ENCODE data around the gene PROS1. TPM values are rescaled to one million over a fixed set of nuclear protein-coding genes. Genes with fewer than 3 reads are reported as not detected.
"Not testable (repeated sequence)": the region's sequence is repeated elsewhere in the genome, so short reads cannot be mapped to it uniquely, and the experiment has no call there.

Gene PROS1
- total RNA-seq, 1 donor = 97.4 TPM

- H2AFZ ChIP-seq (ENCODE audit: low read length) = no peak overlapping the region
- no peak for DNase-seq (ENCODE audit: insufficient read length, low spot score, missing footprints)
- H3K36me3 ChIP-seq (ENCODE audit: insufficient read depth, low read length) = no peaks in the 10 kb centered on the region
- H3K4me3 ChIP-seq (ENCODE audit: insufficient read depth, low read length) = no peak overlapping the region
- no peak for TF ChIP-seq CTCF (IDR thresholded peaks at IDR 0.05; ENCODE audit: extremely low read depth, low read depth, low read length)
- no peaks in the 10 kb centered on the region for H3K9me3 ChIP-seq (ENCODE audit: low read depth, low read length)
- H3K4me2 ChIP-seq (ENCODE audit: insufficient read depth, low read length) = no peak overlapping the region
- H3K27me3 ChIP-seq (ENCODE audit: insufficient read depth, low read length) = no peaks in the 10 kb centered on the region
- H3K4me1 ChIP-seq (ENCODE audit: insufficient read depth, low read length) = no peaks in the 10 kb centered on the region
- no peak overlapping the region for H3K27ac ChIP-seq (ENCODE audit: low read depth, low read length)
- no peaks in the 10 kb centered on the region for H3K79me2 ChIP-seq (ENCODE audit: insufficient read depth, low read length)
- H4K20me1 ChIP-seq (ENCODE audit: insufficient read depth, low read length) = no peaks in the 10 kb centered on the region
Observed at GRCh38 chr3:93926789-93927188, 46.9 kb downstream of the PROS1 start.

- Histone ChIP-seq H2AFZ (ENCODE audit: low read length) (no peak overlapping the region), H3K36me3 (ENCODE audit: insufficient read depth, low read length) (no peaks in the 10 kb centered on the region), H3K4me2 (ENCODE audit: insufficient read depth, low read length) (no peak overlapping the region), H3K9me3 (ENCODE audit: low read depth, low read length) (no peaks in the 10 kb centered on the region), H3K27ac (ENCODE audit: low read depth, low read length) (no peak overlapping the region), H3K4me3 (ENCODE audit: insufficient read depth, low read length) (no peak overlapping the region), H3K27me3 (ENCODE audit: insufficient read depth, low read length) (no peaks in the 10 kb centered on the region), H4K20me1 (ENCODE audit: insufficient read depth, low read length) (no peaks in the 10 kb centered on the region), H3K4me1 (ENCODE audit: insufficient read depth, low read length) (no peaks in the 10 kb centered on the region), H3K79me2 (ENCODE audit: insufficient read depth, low read length) (no peaks in the 10 kb centered on the region)
- DNase-seq (ENCODE audit: insufficient read length, low spot score, missing footprints) = no peak
- TF ChIP-seq CTCF (IDR thresholded peaks at IDR 0.05; ENCODE audit: extremely low read depth, low read depth, low read length) = no peak
Observed at GRCh38 chr3:93924491-93924890, 49.2 kb downstream of the PROS1 start.

GRCh38 chr3:93923006-93923405 is 50.7 kb downstream of the PROS1 start:
- Histone ChIP-seq H3K4me2 (ENCODE audit: insufficient read depth, low read length) (no peak overlapping the region), H4K20me1 (ENCODE audit: insufficient read depth, low read length) (no peaks in the 10 kb centered on the region), H3K79me2 (ENCODE audit: insufficient read depth, low read length) (no peaks in the 10 kb centered on the region), H3K27me3 (ENCODE audit: insufficient read depth, low read length) (no peaks in the 10 kb centered on the region), H3K9me3 (ENCODE audit: low read depth, low read length) (no peaks in the 10 kb centered on the region), H2AFZ (ENCODE audit: low read length) (no peak overlapping the region), H3K4me3 (ENCODE audit: insufficient read depth, low read length) (no peak overlapping the region), H3K36me3 (ENCODE audit: insufficient read depth, low read length) (no peaks in the 10 kb centered on the region), H3K4me1 (ENCODE audit: insufficient read depth, low read length) (no peaks in the 10 kb centered on the region), H3K27ac (ENCODE audit: low read depth, low read length) (no peak overlapping the region)
- TF ChIP-seq CTCF (IDR thresholded peaks at IDR 0.05; ENCODE audit: extremely low read depth, low read depth, low read length) = no peak
- DNase-seq (ENCODE audit: insufficient read length, low spot score, missing footprints) = no peak

- H4K20me1 ChIP-seq (ENCODE audit: insufficient read depth, low read length); H3K36me3 ChIP-seq (ENCODE audit: insufficient read depth, low read length); H3K9me3 ChIP-seq (ENCODE audit: low read depth, low read length); H3K27me3 ChIP-seq (ENCODE audit: insufficient read depth, low read length); H3K27ac ChIP-seq (ENCODE audit: low read depth, low read length); H3K4me1 ChIP-seq (ENCODE audit: insufficient read depth, low read length); H3K4me3 ChIP-seq (ENCODE audit: insufficient read depth, low read length); DNase-seq (ENCODE audit: insufficient read length, low spot score, missing footprints); H3K4me2 ChIP-seq (ENCODE audit: insufficient read depth, low read length); H2AFZ ChIP-seq (ENCODE audit: low read length); H3K79me2 ChIP-seq (ENCODE audit: insufficient read depth, low read length): not testable (repeated sequence)
Observed at GRCh38 chr3:93917546-93918029, 56.1 kb downstream of the PROS1 start.

- not testable (repeated sequence) for H3K79me2 ChIP-seq (ENCODE audit: insufficient read depth, low read length); H2AFZ ChIP-seq (ENCODE audit: low read length); H3K9me3 ChIP-seq (ENCODE audit: low read depth, low read length); H3K4me1 ChIP-seq (ENCODE audit: insufficient read depth, low read length); H3K4me2 ChIP-seq (ENCODE audit: insufficient read depth, low read length); H3K27ac ChIP-seq (ENCODE audit: low read depth, low read length); DNase-seq (ENCODE audit: insufficient read length, low spot score, missing footprints); H3K4me3 ChIP-seq (ENCODE audit: insufficient read depth, low read length); H3K27me3 ChIP-seq (ENCODE audit: insufficient read depth, low read length); H4K20me1 ChIP-seq (ENCODE audit: insufficient read depth, low read length); H3K36me3 ChIP-seq (ENCODE audit: insufficient read depth, low read length)
Observed at GRCh38 chr3:93913623-93914022, 60.1 kb downstream of the PROS1 start.
